A673 (cell line): ENCODE results near the gene SFXN2.

Source experiments
- EZH2 ChIP-seq: fragments of 200-600 bp; sonication (generic); IDR thresholded peaks from 2 replicates; pipeline ENCODE4 v1.6.1; 2017; ENCODE audit warnings: borderline replicate concordance, low read depth, mild to moderate bottlenecking, mixed read lengths, antibody characterized with exemption, low read length; ENCODE audit not compliant: poor library complexity, severe bottlenecking
- TF ChIP-seq, protein P1 (sequence below): fragments of 300-800, 200-600 bp; sonication (generic); conservative IDR thresholded peaks from 2 replicates; pipeline ENCODE4 v1.5.1; 2017; ENCODE audit warnings: low read depth, mild to moderate bottlenecking, antibody characterized with exemption, low read length, moderate library complexity, mixed read lengths

DNA sequence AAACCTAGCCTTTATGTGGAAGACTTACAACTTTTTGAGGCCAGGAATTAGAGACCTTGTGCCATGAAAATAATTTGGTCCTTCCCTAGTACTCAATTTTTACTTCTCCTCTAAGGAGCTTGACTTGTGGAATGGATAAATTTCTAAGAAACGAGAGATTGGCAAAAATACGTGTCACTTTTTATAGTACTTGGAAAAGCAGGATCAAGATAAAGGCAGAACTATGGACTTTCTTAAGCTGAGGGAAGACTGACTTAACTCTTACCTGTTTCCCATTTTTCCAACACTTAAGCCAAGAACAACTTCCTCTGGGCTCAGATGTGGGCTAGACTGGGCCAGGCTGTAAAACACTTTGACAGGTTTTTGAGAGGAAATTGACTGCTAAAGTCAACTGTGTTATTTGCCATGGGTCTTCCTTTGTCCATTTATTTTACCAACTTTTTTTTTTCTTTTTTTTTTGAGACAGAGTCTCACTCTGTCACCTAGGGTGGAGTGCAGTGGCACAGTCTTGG, 27.3 kb downstream of the SFXN2 start:
- TF ChIP-seq, protein P1, sequence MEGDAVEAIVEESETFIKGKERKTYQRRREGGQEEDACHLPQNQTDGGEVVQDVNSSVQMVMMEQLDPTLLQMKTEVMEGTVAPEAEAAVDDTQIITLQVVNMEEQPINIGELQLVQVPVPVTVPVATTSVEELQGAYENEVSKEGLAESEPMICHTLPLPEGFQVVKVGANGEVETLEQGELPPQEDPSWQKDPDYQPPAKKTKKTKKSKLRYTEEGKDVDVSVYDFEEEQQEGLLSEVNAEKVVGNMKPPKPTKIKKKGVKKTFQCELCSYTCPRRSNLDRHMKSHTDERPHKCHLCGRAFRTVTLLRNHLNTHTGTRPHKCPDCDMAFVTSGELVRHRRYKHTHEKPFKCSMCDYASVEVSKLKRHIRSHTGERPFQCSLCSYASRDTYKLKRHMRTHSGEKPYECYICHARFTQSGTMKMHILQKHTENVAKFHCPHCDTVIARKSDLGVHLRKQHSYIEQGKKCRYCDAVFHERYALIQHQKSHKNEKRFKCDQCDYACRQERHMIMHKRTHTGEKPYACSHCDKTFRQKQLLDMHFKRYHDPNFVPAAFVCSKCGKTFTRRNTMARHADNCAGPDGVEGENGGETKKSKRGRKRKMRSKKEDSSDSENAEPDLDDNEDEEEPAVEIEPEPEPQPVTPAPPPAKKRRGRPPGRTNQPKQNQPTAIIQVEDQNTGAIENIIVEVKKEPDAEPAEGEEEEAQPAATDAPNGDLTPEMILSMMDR = no peak
- TF ChIP-seq EZH2 = no peak
